Measurements from ENCODE around the gene BTBD2.

DNA sequence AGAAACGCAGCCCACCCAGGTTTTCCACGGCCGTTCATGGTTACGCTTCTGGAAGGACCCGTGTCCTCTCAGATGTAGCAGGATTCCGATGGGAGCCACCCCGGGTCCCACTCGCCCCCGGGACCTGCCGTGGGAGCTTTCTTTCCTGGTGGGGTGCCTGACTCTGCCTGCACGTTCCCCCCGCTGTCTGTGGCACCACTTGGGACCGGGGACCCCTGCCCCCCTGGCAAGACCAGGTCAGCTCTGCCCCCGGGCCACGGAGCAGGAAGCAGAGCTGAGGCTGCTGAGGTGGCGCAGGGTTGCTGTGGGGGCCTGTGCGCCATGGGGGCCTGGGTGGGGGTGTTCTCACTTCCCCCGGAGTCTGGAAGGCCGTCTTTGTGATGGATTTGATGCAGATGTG lies 62.5 kb downstream of the BTBD2 start:
- TF ChIP-seq, protein P1, sequence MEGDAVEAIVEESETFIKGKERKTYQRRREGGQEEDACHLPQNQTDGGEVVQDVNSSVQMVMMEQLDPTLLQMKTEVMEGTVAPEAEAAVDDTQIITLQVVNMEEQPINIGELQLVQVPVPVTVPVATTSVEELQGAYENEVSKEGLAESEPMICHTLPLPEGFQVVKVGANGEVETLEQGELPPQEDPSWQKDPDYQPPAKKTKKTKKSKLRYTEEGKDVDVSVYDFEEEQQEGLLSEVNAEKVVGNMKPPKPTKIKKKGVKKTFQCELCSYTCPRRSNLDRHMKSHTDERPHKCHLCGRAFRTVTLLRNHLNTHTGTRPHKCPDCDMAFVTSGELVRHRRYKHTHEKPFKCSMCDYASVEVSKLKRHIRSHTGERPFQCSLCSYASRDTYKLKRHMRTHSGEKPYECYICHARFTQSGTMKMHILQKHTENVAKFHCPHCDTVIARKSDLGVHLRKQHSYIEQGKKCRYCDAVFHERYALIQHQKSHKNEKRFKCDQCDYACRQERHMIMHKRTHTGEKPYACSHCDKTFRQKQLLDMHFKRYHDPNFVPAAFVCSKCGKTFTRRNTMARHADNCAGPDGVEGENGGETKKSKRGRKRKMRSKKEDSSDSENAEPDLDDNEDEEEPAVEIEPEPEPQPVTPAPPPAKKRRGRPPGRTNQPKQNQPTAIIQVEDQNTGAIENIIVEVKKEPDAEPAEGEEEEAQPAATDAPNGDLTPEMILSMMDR (IDR thresholded peaks at IDR 0.05; ENCODE audit: poor library complexity): no peak
- TF ChIP-seq EZH2 (IDR thresholded peaks at IDR 0.05; ENCODE audit: borderline replicate concordance): no peak

Data from hepatocyte (in vitro differentiated cells).